GM19397 (cell line): ENCODE results near the gene PHKA2.

Experiments used
- ATAC-seq: cut with Tn5 transposase; IDR thresholded peaks from one replicate; pipeline ENCODE4 v1.9.1; 2021; ENCODE audit warnings: mild to moderate bottlenecking, moderate library complexity; ENCODE audit not compliant: unreplicated experiment

Gene PHKA2

DNA sequence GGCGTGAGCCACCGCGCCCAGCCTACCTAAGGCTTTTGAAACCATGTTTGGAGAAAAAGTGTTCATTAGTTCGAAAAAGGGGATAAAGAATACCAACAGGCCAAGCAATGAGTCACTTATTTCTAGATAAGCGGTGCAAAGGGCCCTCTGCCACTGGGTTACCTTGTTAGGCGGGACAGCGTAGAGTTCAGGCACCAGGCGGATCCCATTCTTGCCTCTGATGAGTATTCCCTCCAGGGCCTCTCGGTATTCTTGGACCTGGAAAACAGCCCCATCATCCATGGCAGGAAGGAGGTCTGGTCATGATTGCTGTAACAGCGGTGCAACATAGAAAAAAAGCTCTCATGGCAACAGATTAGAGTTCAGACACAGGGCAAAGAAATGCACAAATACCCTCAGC, 48.0 kb downstream of the PHKA2 start:
- ATAC-seq = no peak

DNA sequence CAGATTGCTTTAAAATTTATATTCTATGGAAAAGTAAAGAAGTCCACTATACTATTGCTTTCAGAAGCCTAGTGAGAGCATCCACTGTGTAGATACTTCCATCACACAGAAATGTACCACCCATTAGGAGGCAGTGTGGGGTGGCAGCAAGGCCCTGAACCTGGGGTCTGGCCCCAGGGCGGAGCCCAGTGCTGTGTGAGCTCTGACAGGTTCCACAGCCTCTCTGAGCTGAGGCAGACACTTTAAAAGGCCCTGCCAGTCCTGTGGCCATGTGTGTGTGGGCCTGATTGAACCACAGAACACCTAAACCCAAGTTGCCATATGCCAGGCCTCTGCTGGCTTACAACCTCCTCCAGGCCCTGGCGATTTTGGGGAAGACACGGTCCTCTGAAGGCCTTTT, 49.2 kb downstream of the PHKA2 start:
- no peak for ATAC-seq

DNA sequence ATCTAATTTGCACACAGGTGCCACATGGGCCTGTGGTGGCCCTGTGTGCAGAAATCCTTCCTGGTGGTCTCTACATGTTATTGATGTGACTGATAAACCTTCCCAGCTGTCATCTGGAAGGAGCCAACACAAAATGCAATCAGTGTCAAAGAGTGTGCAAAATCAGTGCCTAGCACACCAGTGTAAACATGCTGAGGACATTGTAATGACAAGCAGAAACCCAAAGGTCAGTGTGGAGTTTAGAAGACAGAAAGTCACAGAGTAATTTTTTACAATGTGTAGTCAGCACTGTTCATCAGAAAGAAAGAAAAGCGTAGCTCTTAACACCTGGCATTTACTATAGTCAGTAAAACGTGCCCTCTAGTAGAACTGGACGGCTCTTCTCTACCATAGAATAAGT, 50.3 kb downstream of the PHKA2 start:
- ATAC-seq = no peak

DNA sequence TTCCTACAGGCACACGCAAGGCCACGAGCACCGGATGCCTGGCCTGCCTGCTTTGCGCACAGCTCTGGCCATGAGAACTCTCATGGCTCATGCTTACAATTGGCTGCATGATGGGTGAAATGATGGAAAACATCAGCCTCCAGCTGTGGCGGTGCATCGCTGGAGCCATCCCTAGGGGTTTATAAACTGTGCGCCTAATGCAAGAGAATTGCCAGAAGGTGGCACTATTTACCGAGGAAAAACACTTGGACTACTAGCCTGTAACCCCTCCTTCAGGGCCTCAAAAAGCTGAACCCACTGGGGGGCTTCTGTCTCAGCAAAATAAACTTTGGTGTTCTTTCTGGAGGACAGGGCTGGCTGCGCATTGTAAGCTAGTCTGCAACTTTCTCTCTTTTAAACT, 51.9 kb downstream of the PHKA2 start:
- ATAC-seq = no peak

DNA sequence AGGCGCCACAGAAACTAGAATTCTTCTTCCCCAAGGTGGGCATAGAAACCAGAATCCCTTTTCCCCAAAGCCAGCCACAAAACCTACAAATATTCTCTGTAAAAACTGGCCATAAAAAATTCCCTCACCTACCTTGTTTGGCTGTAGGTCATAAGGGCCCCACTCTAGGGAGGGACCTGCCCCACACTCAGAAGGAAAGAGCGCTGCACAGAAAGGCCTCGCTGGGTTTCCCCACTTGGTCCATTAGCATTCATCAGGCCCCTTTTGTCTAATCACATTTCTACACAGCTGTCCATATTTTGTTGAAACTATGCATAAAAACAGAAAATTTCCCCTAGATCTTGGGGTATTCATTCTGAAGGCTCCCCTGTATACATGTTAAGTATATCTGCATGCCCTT, 54.1 kb downstream of the PHKA2 start:
- ATAC-seq = no peak

DNA sequence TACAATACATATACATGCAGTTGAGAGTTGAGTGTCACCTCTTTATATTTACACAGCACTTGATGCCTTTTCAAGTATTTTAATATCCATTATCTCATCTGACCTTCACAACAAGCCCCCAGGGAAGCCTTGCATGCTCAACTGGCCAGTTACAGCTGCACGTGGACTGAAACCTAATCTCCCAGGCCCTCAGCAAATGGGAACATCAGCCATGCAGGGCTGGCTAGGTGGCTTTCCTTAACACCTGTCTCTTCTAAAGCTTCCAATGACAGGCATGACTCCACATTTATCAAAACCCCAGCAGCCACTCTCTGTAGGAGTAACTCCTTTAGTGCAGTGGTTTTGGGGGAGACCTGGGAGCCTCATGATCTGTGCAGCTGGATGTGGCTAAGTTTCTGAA, 56.4 kb downstream of the PHKA2 start:
- ATAC-seq = no peak

DNA sequence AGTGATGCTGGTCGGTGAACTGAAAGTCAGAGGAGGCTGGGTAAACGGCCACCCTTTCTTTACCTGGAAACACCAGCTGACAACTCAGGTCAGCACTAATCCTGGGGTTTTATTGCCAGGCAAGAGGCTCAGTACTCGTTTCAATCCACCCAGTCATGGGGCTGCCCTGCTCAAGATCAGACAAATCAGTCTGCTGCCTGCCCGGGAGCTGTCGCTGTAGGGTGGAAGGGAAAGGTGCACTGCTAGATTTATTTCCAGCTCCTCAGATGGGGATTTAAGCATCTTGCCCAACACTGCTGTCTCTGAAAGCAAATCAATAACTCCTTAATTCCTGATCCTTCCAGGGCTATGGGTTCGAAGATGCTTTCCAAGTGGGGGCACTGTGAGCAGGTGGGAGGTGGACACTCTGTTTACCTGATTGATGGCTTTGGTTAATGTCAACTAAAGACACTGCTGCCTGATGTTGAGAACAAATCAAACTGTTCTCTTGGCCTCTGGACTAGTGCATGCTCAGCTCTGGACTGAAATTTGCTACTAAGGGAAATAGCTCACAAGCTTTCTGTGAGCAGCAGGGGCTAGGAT, 59.3 kb downstream of the PHKA2 start:
- no peak for ATAC-seq

DNA sequence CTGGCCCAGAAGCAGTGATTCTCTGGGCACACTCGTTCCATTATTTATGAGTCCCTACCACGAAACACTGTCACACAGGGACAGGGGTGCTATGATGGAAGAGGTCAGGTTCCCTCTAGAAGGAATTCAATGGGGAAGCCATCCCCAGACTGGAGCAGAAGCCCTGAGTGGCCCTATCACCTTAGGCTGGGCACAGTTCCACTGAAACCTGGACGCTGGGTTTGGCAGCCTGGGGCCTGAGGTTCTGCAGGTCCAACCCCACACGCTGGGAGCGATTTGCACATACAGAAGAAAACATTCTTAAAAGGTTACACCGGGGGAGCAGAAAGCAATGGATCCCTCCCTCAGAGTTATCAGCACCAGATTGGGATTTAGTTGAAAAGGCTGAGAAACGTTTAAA, 63.3 kb downstream of the PHKA2 start:
- ATAC-seq = no peak

DNA sequence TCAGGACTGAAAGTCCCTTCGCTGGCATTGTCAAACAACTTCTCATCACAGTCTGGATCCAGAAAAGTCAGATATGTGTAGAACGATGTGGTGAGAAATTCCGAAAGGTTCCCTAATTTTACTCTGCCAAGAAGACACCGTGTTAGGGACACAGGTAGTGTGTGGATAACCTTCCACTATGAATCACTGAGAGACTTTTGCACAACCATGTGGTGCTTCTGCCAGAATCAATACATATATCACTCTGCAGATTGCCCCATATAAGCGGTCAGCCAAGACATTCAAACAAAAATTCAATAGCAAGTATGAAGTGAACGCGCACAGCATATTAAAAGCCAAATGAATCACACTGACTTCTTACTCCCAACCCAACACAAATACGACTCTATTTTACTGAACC, 63.8 kb downstream of the PHKA2 start:
- no peak for ATAC-seq

DNA sequence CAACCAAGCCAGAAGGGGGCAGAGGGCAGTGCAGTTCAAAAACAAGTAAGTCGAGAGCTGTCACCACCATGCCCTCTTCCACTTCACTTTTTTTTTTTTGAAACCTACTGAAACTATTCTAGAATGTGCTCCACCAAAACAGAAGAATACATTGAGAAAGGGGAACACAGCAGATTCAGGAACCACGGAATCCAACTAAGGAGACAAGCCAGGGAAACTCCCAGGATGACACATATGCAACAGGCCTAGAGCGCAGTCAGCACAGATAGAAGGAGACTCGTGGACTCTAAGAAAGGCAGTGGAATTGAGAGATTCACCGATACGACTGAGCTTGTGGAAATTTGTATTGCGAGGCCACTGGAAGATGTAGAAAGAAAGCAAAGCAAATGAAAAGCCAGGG, 66.1 kb downstream of the PHKA2 start:
- no peak for ATAC-seq

DNA sequence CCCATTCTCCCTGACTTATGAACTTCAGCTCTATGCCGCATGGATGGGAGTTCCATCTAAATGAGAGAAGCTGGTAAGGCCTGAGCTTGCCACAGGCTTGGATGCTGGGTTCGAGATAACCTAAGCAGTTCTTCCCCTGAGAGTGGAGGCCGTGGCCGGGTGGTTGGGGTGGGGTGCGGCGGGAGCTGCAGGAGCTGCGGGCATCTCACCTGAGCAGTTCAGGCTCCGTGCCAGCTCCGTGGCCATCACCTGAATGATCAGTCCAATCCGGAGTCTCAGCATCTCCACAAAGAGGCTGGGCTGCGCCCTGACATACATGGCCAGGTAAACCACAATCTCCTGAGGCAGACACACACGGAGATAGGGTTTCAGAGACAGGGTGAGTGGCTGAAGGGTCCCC, 77.6 kb downstream of the PHKA2 start:
- no peak for ATAC-seq

DNA sequence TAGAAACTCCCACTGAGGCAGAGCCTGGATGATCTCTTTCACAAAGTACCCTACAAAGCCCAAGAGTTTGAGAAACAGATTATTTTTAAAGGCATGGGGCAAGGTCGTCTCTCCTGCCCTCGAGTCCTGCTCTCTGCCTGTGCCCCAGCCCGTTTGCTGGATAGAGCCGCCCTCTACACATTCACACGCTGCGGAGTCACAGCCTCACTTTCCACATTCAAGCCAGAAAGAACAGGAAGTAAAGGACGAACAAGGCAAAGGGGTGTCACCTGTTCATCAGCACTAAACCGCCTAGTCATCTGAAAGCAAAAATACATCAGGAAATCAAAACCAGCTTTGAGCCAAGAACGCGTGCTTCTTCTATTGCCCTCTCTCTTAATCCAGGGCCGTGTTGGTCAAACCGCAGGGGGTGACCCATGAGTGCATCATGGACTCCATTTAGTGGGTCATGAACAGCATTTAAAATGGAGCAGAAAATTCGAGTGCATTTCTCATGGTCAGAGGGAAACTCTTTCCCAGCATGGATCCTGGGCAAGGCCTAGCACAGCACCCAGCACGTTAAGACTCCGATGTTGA, 83.4 kb downstream of the PHKA2 start:
- no peak for ATAC-seq

DNA sequence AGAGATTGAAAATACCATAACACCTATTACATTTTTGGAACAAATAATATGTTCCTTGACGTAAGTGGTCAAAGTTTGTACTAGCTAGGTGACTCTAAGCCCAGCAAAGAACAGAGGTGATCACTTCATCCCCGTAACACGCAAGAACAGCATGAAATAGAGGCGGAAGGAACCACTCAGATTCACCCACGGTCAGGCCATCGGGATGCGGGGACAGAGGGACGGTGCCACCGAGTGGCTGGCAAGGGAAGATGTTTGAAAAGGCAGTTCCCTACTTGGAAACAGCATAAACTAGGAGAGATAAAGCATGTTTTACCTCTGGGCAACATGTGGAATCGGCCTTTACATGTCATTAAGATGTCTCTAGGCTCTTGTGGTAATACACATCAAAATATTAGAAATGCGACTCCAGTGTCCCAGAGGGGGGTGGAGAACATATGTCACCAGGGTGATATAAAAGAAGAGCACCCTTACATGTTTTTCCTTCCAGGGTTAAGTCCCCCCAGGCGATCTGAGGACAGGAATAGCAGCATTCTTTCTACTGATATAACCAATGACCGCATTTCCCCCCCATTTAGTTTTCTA, 84.0 kb downstream of the PHKA2 start:
- ATAC-seq = no peak

DNA sequence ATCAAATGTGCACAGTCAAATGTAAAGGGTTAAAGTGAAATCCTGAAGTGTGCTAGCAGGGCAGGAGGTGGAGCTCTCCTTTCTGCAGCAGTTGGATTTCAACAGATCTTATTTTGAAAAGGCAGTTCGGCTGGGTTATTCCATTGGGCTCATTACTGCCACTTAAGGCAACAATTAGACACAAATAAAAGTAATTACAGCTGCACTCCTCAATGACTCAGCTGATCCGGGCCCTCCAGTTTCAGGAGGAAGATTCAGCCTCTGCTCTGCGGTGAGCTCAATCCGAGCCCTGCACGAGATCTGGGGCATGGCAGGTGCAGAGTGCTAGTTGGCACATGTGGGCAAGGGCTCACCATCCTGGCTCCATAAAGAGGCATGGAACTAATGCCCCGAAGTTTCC, 85.4 kb downstream of the PHKA2 start:
- ATAC-seq = no peak

DNA sequence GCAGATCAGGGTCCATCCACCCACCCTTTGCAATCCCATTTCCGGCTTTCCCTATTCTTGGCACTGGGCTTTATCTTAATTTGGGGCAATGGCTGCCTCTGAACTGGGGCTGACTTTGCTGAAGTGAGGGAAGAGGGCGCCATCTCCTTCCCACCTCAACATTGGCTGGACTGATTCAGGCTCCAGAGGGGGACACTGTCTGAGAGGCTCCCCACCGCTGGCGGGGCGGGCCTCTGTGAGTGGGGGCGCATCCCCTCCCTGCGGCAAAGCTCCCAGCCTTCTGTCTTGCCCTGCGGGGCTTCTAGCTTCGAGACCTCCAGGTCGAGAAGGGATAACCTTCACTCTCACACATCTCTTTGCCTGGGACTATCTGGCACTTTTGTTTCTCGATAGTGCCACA, 85.8 kb downstream of the PHKA2 start:
- ATAC-seq = no peak

DNA sequence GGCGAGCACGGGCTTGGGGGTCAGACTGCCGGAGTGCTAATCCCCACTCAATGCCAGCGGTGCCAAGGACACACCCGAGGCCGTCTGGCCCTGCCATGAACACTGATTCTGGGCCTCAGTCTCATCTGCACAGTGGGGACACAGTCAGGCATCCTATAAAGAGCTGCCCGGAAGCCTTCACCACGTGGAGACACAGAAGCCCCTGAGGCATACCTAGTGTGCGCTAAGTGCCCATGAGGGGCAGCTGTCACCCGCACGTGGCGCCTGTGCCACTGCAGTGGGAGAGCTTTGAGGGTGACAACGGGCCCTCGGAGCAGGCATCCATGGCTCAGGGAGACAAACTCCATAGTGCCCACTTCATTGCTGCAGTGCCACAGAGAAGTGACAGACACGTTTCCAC, 86.3 kb downstream of the PHKA2 start:
- ATAC-seq = no peak

DNA sequence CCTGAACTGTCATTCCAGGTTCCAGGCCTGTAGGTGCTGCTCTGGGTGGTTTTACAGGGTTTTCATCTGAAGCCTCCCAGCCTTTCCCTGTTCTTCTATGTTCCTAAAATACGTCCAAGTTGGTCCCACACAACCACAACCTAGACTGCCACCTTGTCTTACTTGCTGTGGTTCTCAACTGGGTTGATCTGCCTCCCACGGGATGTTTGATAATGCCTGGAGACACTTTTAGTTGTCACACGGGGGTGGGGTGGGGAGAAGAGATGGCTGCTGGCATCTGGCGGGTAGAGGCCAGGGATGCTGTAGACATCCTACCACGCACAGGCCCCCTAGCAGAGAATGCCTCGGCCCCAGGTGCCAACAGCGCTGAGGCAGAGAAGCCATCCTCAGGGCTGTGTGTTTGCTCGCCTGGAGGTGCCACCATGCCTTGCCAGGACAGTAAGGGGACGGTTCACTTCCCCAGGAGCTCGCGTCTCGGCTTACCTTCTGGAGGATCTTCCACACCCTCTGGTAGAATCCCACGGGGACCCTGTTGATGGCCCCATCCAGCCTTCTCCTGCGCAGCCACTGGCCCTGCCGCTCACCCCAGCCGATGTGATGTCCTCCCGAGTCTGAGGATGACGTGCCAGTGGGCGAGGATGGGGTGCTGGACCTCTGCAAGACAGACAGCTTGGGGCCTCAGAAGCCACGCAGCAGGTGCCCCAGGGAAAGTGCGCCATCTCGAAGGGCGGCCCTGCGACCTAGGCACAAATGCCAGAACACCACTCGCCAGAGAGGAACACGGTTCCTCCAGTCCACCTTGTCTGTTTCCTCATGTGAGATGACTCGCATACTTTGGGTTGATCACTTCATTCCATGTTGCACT, 87.0 kb downstream of the PHKA2 start:
- no peak for ATAC-seq

DNA sequence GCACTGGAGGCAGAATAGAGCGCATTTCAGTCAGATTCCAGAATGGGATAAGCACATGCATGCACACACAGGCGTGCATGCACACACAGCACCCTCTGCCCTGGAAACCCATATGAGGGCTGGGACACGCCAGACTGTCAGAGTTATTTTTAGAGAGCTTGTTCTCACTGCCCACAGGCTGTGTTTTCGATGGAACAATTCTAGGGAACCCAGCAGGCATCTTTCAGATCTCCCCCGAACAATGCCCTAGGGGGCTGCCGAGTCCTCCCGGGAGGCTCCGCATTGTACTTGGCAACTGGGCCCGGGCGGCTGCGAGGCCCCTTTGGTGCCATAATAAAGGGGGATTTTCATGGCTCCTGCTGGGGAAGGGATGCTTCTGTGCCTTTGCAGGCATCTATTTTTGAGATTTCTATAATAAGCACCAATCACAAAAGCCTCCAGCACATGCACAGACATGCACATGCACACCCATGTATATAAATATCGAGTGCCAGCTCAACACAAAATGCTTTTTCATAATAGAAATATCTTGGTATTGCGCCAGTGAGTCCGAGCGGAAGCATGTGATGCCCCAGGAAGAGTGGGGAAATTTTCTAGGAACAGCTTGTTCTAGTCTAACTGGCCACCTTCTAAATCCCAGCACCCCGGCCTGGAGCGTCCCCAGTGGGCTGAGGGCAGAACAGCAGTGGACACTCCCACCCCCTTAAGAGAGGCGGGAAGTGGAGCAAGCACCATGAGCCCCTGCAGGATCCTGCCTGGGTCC, 88.5 kb downstream of the PHKA2 start:
- no peak for ATAC-seq

DNA sequence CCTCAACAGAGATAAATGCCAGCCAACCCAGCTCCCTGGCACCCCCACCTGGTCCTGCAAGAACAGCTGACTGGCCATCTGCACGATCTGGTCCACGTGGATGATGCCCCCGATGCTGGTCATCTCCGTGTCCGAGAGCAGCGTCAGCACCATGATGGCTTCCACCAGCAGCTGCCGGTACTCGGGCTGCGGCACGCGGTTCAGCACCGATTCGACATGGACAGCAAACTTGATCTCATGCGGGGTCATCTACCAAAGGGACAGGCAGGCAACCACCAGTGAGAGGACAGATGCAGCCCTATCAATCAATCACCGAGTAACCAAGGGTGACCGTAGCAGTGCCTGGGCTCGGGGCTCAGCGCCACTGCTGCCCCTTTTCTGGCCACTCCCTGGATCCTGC, 89.8 kb downstream of the PHKA2 start:
- ATAC-seq = no peak

DNA sequence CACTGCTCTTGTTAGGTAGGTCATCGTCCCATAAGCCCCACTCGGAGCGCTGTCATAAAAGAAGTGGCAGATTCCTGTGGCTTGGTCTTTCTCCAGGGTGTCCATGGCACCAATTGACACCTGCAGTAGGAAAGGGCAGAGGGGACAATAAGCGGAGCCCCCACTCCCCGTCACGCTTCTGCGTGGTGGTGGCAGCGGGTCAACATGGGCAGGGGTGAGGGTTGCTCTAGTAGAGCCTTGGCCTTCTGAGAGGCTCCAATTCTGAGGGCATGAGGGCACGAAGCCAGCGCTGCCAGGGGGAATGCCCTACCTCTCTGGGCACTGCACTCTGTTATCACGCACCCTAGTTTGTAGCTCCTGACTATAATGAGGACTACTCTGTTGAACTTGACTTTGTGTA, 90.4 kb downstream of the PHKA2 start:
- no peak for ATAC-seq

DNA sequence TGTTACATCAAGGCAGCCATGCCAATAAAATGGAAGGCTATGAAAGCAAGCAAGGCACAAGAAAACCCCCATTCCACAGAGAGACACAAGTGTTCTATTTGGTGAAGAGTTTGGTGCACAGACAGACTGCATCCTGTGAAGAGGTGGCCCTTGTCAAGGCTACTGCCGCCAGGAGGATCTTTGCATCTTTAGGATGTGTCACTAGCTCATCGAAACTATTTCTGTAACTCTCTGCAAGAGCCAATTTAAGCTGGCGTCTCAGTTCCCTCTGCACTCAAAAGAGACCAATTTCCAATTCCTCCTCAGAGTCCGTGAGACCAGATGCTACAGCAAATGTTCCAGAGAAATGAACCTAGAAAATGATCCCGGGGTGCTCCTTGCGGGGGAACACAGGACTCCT, 91.0 kb downstream of the PHKA2 start:
- no peak for ATAC-seq
